Lower leg skin (tissue), 3 donors: Measurements from ENCODE around the gene CEP192.

Experiments
- POLR2A ChIP-seq, 2 donors: fragments of 450-650 bp; IDR thresholded peaks; one replicate each; pipeline ENCODE4 v1.6.1; 2016 to 2017; ENCODE audit warnings: antibody characterized with exemption in 2 of 2, mild to moderate bottlenecking in 1 of 2, moderate library complexity in 1 of 2
- TF ChIP-seq, protein P1 (sequence below), 3 donors: fragments of 450-650 bp; IDR thresholded peaks; one replicate each; pipeline ENCODE4 v1.5.1; 2016; ENCODE audit warnings: antibody characterized with exemption in 3 of 3, mild to moderate bottlenecking in 3 of 3, moderate library complexity in 2 of 3

DNA sequence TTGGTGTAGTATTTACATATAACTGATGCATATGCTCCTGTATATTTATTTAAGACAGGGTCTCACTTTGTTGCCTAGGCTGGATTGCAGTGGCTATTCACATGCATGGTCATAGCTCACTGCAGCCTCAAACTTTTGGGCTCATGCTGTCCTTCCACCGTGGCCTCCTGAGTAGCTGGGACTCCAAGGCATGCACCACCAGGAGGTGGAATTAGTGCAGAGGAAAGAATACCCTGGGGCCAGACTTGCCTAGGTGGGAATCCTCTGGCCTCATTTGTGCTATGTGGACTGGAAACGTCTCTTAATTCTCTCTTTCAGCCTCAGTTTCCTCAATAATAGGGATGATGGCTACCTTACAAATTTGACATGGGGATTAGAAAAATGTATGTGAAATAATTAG lies 2.3 kb downstream of the CEP192 start:
- TF ChIP-seq, protein P1, sequence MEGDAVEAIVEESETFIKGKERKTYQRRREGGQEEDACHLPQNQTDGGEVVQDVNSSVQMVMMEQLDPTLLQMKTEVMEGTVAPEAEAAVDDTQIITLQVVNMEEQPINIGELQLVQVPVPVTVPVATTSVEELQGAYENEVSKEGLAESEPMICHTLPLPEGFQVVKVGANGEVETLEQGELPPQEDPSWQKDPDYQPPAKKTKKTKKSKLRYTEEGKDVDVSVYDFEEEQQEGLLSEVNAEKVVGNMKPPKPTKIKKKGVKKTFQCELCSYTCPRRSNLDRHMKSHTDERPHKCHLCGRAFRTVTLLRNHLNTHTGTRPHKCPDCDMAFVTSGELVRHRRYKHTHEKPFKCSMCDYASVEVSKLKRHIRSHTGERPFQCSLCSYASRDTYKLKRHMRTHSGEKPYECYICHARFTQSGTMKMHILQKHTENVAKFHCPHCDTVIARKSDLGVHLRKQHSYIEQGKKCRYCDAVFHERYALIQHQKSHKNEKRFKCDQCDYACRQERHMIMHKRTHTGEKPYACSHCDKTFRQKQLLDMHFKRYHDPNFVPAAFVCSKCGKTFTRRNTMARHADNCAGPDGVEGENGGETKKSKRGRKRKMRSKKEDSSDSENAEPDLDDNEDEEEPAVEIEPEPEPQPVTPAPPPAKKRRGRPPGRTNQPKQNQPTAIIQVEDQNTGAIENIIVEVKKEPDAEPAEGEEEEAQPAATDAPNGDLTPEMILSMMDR (IDR thresholded peaks at IDR 0.05), result no peak
- TF ChIP-seq POLR2A (IDR thresholded peaks at IDR 0.05), result no peak
